GM19455 (cell line): Measurements from ENCODE around the gene ECM1.

Experiments
- ATAC-seq: cut with Tn5 transposase; IDR thresholded peaks from one replicate; pipeline ENCODE4 v1.9.1; 2021; ENCODE audit not compliant: unreplicated experiment

The ECM1 gene

GRCh38 chr1:150507912-150508864, at the start of gene ECM1:
TSS of gene ECM1 (plus strand) at chr1:150508109. CDS start at chr1:150508210, 101 bp downstream.
- ATAC-seq: no peak

- no peak for ATAC-seq
Observed at GRCh38 chr1:150464422-150464826, 43.5 kb upstream of the ECM1 start.

- no peak for ATAC-seq
Observed at GRCh38 chr1:150466964-150467363, 40.9 kb upstream of the ECM1 start.

- no peak for ATAC-seq
Observed at GRCh38 chr1:150469291-150469690, 38.6 kb upstream of the ECM1 start.

- no peak for ATAC-seq
Observed at GRCh38 chr1:150472601-150473200, 35.2 kb upstream of the ECM1 start.

GRCh38 chr1:150473659-150474058, 34.2 kb upstream of the ECM1 start:
- ATAC-seq: no peak

- no peak for ATAC-seq
Observed at GRCh38 chr1:150474869-150475268, 33.0 kb upstream of the ECM1 start.

GRCh38 chr1:150476754-150477153, 31.2 kb upstream of the ECM1 start:
- no peak for ATAC-seq

GRCh38 chr1:150477320-150477719, 30.6 kb upstream of the ECM1 start:
- no peak for ATAC-seq

GRCh38 chr1:150477733-150478132, 30.2 kb upstream of the ECM1 start:
- no peak for ATAC-seq

- no peak for ATAC-seq
Observed at GRCh38 chr1:150479370-150479769, 28.5 kb upstream of the ECM1 start.

GRCh38 chr1:150479927-150480352, 28.0 kb upstream of the ECM1 start:
- no peak for ATAC-seq

GRCh38 chr1:150484431-150484830, 23.5 kb upstream of the ECM1 start:
- ATAC-seq: no peak

GRCh38 chr1:150484861-150485260, 23.0 kb upstream of the ECM1 start:
- no peak for ATAC-seq

- ATAC-seq: peak; percentile 97
Observed at GRCh38 chr1:150486966-150487762, 20.7 kb upstream of the ECM1 start, which contains the start of gene TARS2. TSS of gene TARS2 (plus strand) at chr1:150487419. CDS start at chr1:150487451, 32 bp downstream.

- no peak for ATAC-seq
Observed at GRCh38 chr1:150487763-150488115, 20.2 kb upstream of the ECM1 start.

GRCh38 chr1:150493175-150493574, 14.7 kb upstream of the ECM1 start:
- ATAC-seq: no peak

GRCh38 chr1:150498342-150498741, 9.6 kb upstream of the ECM1 start:
- no peak for ATAC-seq

GRCh38 chr1:150505431-150505830, 2.5 kb upstream of the ECM1 start:
- ATAC-seq: no peak

- no peak for ATAC-seq
Observed at GRCh38 chr1:150508982-150509381, 1.1 kb downstream of the ECM1 start.

GRCh38 chr1:150511551-150511950, 3.6 kb downstream of the ECM1 start:
- no peak for ATAC-seq
